Measurements from ENCODE around the gene PRR5L.

PRR5L gene

GRCh38 chr11:36450110-36450572 is 154.1 kb downstream of the PRR5L start:
- DNase-seq (ENCODE audit: insufficient read length, low spot score), result no peak

DNA sequence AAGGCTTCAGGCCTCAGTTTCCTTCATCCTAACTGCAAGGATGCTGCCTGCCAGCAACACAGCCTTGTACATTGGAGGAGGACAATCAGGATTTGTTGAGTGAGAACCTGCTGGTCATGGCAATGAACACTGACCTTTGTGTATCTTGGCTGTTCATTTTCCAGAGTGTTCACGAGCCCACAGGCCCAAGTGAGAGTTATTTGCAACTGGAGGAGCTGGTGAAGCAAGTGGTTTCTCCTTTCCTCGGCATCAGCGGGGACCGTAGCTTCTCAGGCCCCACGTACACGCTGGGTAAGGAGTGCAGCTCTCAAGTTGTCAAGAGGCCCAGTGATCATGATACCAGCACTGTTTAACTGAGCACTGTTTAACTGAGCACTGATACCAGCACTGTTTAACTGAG is 155.0 kb downstream of the PRR5L start:
- TF ChIP-seq POU2F2 (IDR thresholded peaks at IDR 0.05; ENCODE audit: low read depth, low read length) (no peak), POLR2AphosphoS5 (IDR thresholded peaks at IDR 0.05; ENCODE audit: low read depth, low read length) (no peak), SPI1 (IDR thresholded peaks at IDR 0.05; ENCODE audit: low read depth, low read length) (no peak), POLR2A (IDR thresholded peaks at IDR 0.05; ENCODE audit: low read depth, low read length) (no peak), PAX5 (IDR thresholded peaks at IDR 0.05; ENCODE audit: insufficient read depth, low read length, severe bottlenecking) (no peak), TAF1 (IDR thresholded peaks at IDR 0.05; ENCODE audit: low read depth, low read length) (no peak)
- FAIRE-seq, result peak; percentile 76

More at GRCh38 chr11:36450110-36450572, 154.1 kb downstream of the PRR5L start:
- FAIRE-seq, result peak; percentile 74
- no peak for TF ChIP-seq PAX5 (IDR thresholded peaks at IDR 0.05; ENCODE audit: insufficient read depth, low read length, severe bottlenecking)
- peak; percentile 89; the same call in 1 of the 2 replicates for TF ChIP-seq POU2F2 (IDR thresholded peaks at IDR 0.05; ENCODE audit: low read depth, low read length)

GRCh38 chr11:36451681-36452080 is 155.6 kb downstream of the PRR5L start:
- DNase-seq (ENCODE audit: insufficient read length, low spot score) (no peak), FAIRE-seq (no peak)
- TF ChIP-seq POLR2AphosphoS5 (IDR thresholded peaks at IDR 0.05; ENCODE audit: low read depth, low read length) (no peak), TAF1 (IDR thresholded peaks at IDR 0.05; ENCODE audit: low read depth, low read length) (no peak), SPI1 (IDR thresholded peaks at IDR 0.05; ENCODE audit: low read depth, low read length) (no peak), PAX5 (IDR thresholded peaks at IDR 0.05; ENCODE audit: insufficient read depth, low read length, severe bottlenecking) (no peak), POU2F2 (IDR thresholded peaks at IDR 0.05; ENCODE audit: low read depth, low read length) (no peak), POLR2A (IDR thresholded peaks at IDR 0.05; ENCODE audit: low read depth, low read length) (no peak)

More for the DNA sequence above, 155.0 kb downstream of the PRR5L start:
- no peak for DNase-seq (ENCODE audit: insufficient read length, low spot score)

DNA sequence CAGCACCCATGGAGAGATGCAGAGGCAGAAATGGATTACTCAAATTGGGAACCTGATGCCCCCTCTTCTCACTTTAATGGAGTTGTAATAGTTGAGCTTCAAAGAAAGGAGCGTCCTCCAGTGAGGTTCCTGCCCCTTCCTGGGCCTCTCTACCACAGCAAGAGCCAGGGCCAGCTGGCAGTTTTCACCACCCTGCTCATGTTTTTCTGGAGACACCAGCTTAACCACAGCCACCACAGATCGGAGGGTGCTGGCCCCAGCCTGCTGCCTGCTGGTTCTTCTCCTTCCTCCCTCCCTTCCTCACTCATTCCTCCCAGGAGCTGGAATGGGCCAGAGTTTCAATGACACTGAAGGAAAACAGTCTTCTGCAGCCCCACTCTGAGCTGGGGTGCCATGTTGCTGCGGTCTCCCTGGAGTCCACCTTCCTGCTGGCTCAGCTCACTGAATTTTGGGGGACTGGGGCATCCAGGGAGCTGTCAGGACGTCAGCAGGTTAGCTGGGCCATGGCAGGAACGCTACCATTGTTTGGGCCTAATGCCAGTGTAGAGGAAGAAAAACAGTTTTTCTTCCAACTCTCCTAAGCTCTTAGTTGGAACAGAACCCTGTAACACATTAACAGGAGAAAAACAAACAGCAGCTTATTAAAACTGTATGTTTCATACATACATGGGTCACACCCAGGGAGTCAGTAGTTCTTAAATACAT is 156.3 kb downstream of the PRR5L start:
- TF ChIP-seq POU2F2 (IDR thresholded peaks at IDR 0.05; ENCODE audit: low read depth, low read length) (no peak), POLR2A (IDR thresholded peaks at IDR 0.05; ENCODE audit: low read depth, low read length) (no peak), SPI1 (IDR thresholded peaks at IDR 0.05; ENCODE audit: low read depth, low read length) (no peak), PAX5 (IDR thresholded peaks at IDR 0.05; ENCODE audit: insufficient read depth, low read length, severe bottlenecking) (no peak), TAF1 (IDR thresholded peaks at IDR 0.05; ENCODE audit: low read depth, low read length) (no peak), POLR2AphosphoS5 (IDR thresholded peaks at IDR 0.05; ENCODE audit: low read depth, low read length) (no peak)
- no peak for FAIRE-seq

GRCh38 chr11:36452961-36453360 is 156.9 kb downstream of the PRR5L start:
- FAIRE-seq (no peak), DNase-seq (ENCODE audit: insufficient read length, low spot score) (no peak)
- TF ChIP-seq POLR2AphosphoS5 (IDR thresholded peaks at IDR 0.05; ENCODE audit: low read depth, low read length) (no peak), SPI1 (IDR thresholded peaks at IDR 0.05; ENCODE audit: low read depth, low read length) (no peak), POLR2A (IDR thresholded peaks at IDR 0.05; ENCODE audit: low read depth, low read length) (no peak), TAF1 (IDR thresholded peaks at IDR 0.05; ENCODE audit: low read depth, low read length) (no peak), POU2F2 (IDR thresholded peaks at IDR 0.05; ENCODE audit: low read depth, low read length) (no peak), PAX5 (IDR thresholded peaks at IDR 0.05; ENCODE audit: insufficient read depth, low read length, severe bottlenecking) (no peak)

More for the DNA sequence above, 156.3 kb downstream of the PRR5L start:
- DNase-seq (ENCODE audit: insufficient read length, low spot score), result no peak

GRCh38 chr11:36453678-36454077 is 157.6 kb downstream of the PRR5L start:
- no peak for FAIRE-seq
- DNase-seq (ENCODE audit: insufficient read length, low spot score), result no peak
- TF ChIP-seq PAX5 (IDR thresholded peaks at IDR 0.05; ENCODE audit: insufficient read depth, low read length, severe bottlenecking) (no peak), SPI1 (IDR thresholded peaks at IDR 0.05; ENCODE audit: low read depth, low read length) (peak; percentile 76), TAF1 (IDR thresholded peaks at IDR 0.05; ENCODE audit: low read depth, low read length) (no peak), POLR2A (IDR thresholded peaks at IDR 0.05; ENCODE audit: low read depth, low read length) (no peak)

- FAIRE-seq (no peak), DNase-seq (ENCODE audit: insufficient read length, low spot score) (no peak)
- TF ChIP-seq POU2F2 (IDR thresholded peaks at IDR 0.05; ENCODE audit: low read depth, low read length), result no peak
- no peak for TF ChIP-seq TAF1 (IDR thresholded peaks at IDR 0.05; ENCODE audit: low read depth, low read length)
- no peak for TF ChIP-seq PAX5 (IDR thresholded peaks at IDR 0.05; ENCODE audit: insufficient read depth, low read length, severe bottlenecking)
These were observed 158.5 kb downstream of the PRR5L start for GRCh38 chr11:36454551-36454940.

DNA sequence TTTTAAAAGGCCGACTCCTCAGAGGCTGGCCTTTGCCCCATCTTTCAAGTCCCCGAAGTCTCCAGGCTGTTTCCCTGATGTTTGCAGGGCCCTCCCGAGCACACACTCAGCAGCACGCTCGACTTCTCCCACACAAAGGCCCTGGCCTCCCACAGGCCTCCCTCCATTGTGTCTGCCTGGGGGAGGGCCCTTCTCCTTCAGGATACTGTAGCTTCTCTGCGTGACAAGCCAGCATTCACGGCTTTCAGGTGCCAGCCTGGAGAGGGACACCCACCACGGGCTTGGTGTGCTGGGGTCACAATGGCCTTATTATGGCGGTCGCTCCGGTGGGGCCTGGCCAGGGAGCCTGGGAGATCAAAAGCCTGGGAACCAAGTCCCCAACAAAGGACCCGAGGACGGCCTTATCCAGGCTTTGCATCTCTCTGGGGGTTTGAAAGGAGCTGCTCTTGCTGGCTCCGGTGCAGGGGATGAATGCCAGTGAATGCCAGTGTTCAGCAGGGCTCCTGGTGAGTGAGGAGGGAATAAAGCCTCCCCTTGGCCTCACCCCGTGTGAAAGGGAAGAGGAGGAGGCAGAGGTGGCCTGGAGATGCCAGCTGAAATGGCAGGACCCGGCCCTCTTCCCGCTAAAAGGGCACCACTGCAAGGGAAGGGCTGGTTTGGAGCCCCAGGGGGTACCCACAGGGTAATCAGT is 159.0 kb downstream of the PRR5L start:
- TF ChIP-seq TAF1 (IDR thresholded peaks at IDR 0.05; ENCODE audit: low read depth, low read length) (no peak), PAX5 (IDR thresholded peaks at IDR 0.05; ENCODE audit: insufficient read depth, low read length, severe bottlenecking) (no peak), POU2F2 (IDR thresholded peaks at IDR 0.05; ENCODE audit: low read depth, low read length) (no peak), POLR2AphosphoS5 (IDR thresholded peaks at IDR 0.05; ENCODE audit: low read depth, low read length) (no peak), SPI1 (IDR thresholded peaks at IDR 0.05; ENCODE audit: low read depth, low read length) (no peak), POLR2A (IDR thresholded peaks at IDR 0.05; ENCODE audit: low read depth, low read length) (no peak)
- no peak for FAIRE-seq

DNA sequence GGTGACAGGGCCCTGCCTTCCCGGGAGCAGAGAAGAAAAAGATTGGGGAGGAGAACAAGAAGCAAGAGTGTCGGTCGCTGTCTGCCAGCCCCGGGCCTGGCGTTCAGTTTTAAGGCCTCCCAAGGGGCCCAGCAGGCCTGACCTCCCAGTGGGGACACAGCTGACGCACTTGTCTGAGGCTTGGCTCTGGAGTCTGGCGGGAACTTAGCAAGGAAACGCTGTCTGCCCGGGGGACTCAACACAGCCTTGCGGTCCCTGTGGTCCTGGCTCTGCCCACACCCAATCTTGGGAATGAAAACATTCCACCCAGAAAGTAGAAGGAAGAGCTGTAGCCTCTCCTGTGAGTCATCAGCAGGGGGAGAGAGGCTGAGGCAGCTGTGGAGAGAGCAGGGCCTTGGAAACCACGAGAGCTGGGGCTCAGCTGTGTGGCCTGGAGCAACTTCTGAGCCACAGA is 159.6 kb downstream of the PRR5L start:
- TF ChIP-seq TAF1 (IDR thresholded peaks at IDR 0.05; ENCODE audit: low read depth, low read length) (no peak), PAX5 (IDR thresholded peaks at IDR 0.05; ENCODE audit: insufficient read depth, low read length, severe bottlenecking) (no peak), POLR2AphosphoS5 (IDR thresholded peaks at IDR 0.05; ENCODE audit: low read depth, low read length) (no peak), POLR2A (IDR thresholded peaks at IDR 0.05; ENCODE audit: low read depth, low read length) (no peak), SPI1 (IDR thresholded peaks at IDR 0.05; ENCODE audit: low read depth, low read length) (no peak), POU2F2 (IDR thresholded peaks at IDR 0.05; ENCODE audit: low read depth, low read length) (no peak)
- FAIRE-seq (no peak), DNase-seq (ENCODE audit: insufficient read length, low spot score) (no peak)

More for the DNA sequence above, 159.0 kb downstream of the PRR5L start:
- no peak for DNase-seq (ENCODE audit: insufficient read length, low spot score)

Measured in GM12891 (cell line).